ENCODE measurements around the gene ANTXR2.

ANTXR2 gene

GRCh38 chr4:80107374-80107773 lies 34.3 kb upstream of the ANTXR2 start:
- no peak for TF ChIP-seq CTCF (conservative IDR thresholded peaks at IDR 0.05; ENCODE audit: low read depth, low read length)
- Histone ChIP-seq H3K79me2 (ENCODE audit: insufficient read depth, low read depth) (no peaks in the 10 kb centered on the region), H3K9ac (no peak overlapping the region), H2AFZ (ENCODE audit: low read depth) (no peak overlapping the region), H3K4me2 (no peak overlapping the region), H3K27ac (no peak overlapping the region), H3K4me1 (ENCODE audit: low read depth, poor library complexity, severe bottlenecking) (no peaks in the 10 kb centered on the region), H4K20me1 (ENCODE audit: insufficient read depth) (no peaks in the 10 kb centered on the region), H3K4me3 (IDR thresholded peaks at IDR 0.05; ENCODE audit: insufficient read depth, low read depth, low read length) (no peak overlapping the region), H3K36me3 (ENCODE audit: insufficient read depth) (no peaks in the 10 kb centered on the region; the same call in 1 of the 2 replicates), H3K27me3 (ENCODE audit: insufficient read depth, low read depth) (no peaks in the 10 kb centered on the region)

- Histone ChIP-seq H3K36me3 (ENCODE audit: insufficient read depth) (no peaks in the 10 kb centered on the region; the same call in 1 of the 2 replicates), H2AFZ (ENCODE audit: low read depth) (no peak overlapping the region), H3K79me2 (ENCODE audit: insufficient read depth, low read depth) (no peaks in the 10 kb centered on the region), H3K27me3 (ENCODE audit: insufficient read depth, low read depth) (no peaks in the 10 kb centered on the region), H3K27ac (no peak overlapping the region), H3K4me2 (no peak overlapping the region), H3K4me1 (ENCODE audit: low read depth, poor library complexity, severe bottlenecking) (no peaks in the 10 kb centered on the region), H3K4me3 (IDR thresholded peaks at IDR 0.05; ENCODE audit: insufficient read depth, low read depth, low read length) (no peak overlapping the region), H4K20me1 (ENCODE audit: insufficient read depth) (no peaks in the 10 kb centered on the region), H3K9ac (no peak overlapping the region)
- TF ChIP-seq CTCF (conservative IDR thresholded peaks at IDR 0.05; ENCODE audit: low read depth, low read length) = no peak
These were observed 31.9 kb upstream of the ANTXR2 start for GRCh38 chr4:80104927-80105326.

GRCh38 chr4:80103629-80104028 lies 30.6 kb upstream of the ANTXR2 start:
- no peaks in the 10 kb centered on the region; the same call in 1 of the 2 replicates for H3K36me3 ChIP-seq (ENCODE audit: insufficient read depth)
- H3K4me3 ChIP-seq (IDR thresholded peaks at IDR 0.05; ENCODE audit: insufficient read depth, low read depth, low read length) = no peak overlapping the region
- no peaks in the 10 kb centered on the region for H3K79me2 ChIP-seq (ENCODE audit: insufficient read depth, low read depth)
- no peak overlapping the region for H3K4me2 ChIP-seq
- H2AFZ ChIP-seq (ENCODE audit: low read depth) = no peak overlapping the region
- no peak for TF ChIP-seq CTCF (conservative IDR thresholded peaks at IDR 0.05; ENCODE audit: low read depth, low read length)
- no peak overlapping the region for H3K27ac ChIP-seq
- no peaks in the 10 kb centered on the region for H3K27me3 ChIP-seq (ENCODE audit: insufficient read depth, low read depth)
- no peak overlapping the region for H3K9ac ChIP-seq
- no peaks in the 10 kb centered on the region for H3K4me1 ChIP-seq (ENCODE audit: low read depth, poor library complexity, severe bottlenecking)
- H4K20me1 ChIP-seq (ENCODE audit: insufficient read depth) = no peaks in the 10 kb centered on the region

GRCh38 chr4:80101792-80102116 lies 28.7 kb upstream of the ANTXR2 start:
- H3K4me3 ChIP-seq (IDR thresholded peaks at IDR 0.05; ENCODE audit: insufficient read depth, low read depth, low read length) = no peak overlapping the region
- H3K79me2 ChIP-seq (ENCODE audit: insufficient read depth, low read depth) = no peaks in the 10 kb centered on the region
- no peaks in the 10 kb centered on the region for H3K27me3 ChIP-seq (ENCODE audit: insufficient read depth, low read depth)
- no peak overlapping the region for H3K27ac ChIP-seq
- no peaks in the 10 kb centered on the region for H3K36me3 ChIP-seq (ENCODE audit: insufficient read depth)
- no peaks in the 10 kb centered on the region for H4K20me1 ChIP-seq (ENCODE audit: insufficient read depth)
- H3K4me2 ChIP-seq = no peak overlapping the region
- TF ChIP-seq CTCF (conservative IDR thresholded peaks at IDR 0.05; ENCODE audit: low read depth, low read length) = no peak
- no peak overlapping the region for H2AFZ ChIP-seq (ENCODE audit: low read depth)
- no peak overlapping the region for H3K9ac ChIP-seq
- H3K4me1 ChIP-seq (ENCODE audit: low read depth, poor library complexity, severe bottlenecking) = no peaks in the 10 kb centered on the region

Measured in KMS-11 (cell line).